ENCODE results near the gene ADCY9. TPM values are rescaled to one million over a fixed set of nuclear protein-coding genes. Genes with fewer than 3 reads are reported as not detected.
A peak's percentile ranks its signal among the peaks of the same experiment; 100 is the strongest.

ADCY9 gene
- total RNA-seq, 4 donors from 2014 or later, result 19.0 to 32.7 (median 29.6) TPM

DNA sequence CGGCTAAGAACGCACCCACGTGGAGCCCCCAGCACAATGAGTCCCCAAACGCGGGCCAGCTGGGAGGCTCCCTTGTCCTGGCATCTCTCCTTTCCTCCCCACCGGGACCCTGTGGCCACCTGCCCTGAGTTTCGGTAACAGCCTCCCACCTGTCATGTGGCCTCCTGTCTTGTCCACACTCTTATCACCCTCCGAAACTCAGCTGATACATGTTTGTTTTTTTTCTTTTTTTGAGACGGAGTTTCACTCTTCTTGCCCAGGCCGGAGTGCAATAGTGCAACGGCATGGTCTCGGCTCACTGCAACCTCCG lies 130.1 kb downstream of the ADCY9 start:
- Histone ChIP-seq H3K36me3 (peaks cover 0 to 45% (median 0%) of the 10 kb centered on the region in 3 donors), H3K4me3 (no peak overlapping the region), H3K27ac (no peak overlapping the region), H3K27me3 (no peaks in the 10 kb centered on the region), H3K9me3 (no peaks in the 10 kb centered on the region), H3K4me1 (peaks cover 0 to 8% (median 0%) of the 10 kb centered on the region in 4 donors)
- whole genome bisulfite sequencing, 2 donors, result 86 to 92% methylated on average over 13 of the region's 13 CpGs
- TF ChIP-seq EP300 (IDR thresholded peaks at IDR 0.05) (no peak), POLR2A (IDR thresholded peaks at IDR 0.05) (no peak), CTCF (IDR thresholded peaks at IDR 0.05) (no peak)
- DNase-seq (ENCODE audit: low spot score in 2 of 2), result no peak

- Histone ChIP-seq H3K4me1 (peaks cover 0 to 23% (median 0%) of the 10 kb centered on the region in 4 donors), H3K9me3 (no peaks in the 10 kb centered on the region), H3K4me3 (no peak overlapping the region), H3K27me3 (no peaks in the 10 kb centered on the region), H3K27ac (no peak overlapping the region), H3K36me3 (peaks cover 0 to 53% (median 0%) of the 10 kb centered on the region in 3 donors)
- TF ChIP-seq EP300 (IDR thresholded peaks at IDR 0.05) (no peak), POLR2A (IDR thresholded peaks at IDR 0.05) (no peak), CTCF (IDR thresholded peaks at IDR 0.05) (no peak)
- 87 to 88% methylated on average over 31 of the region's 31 CpGs for WGBS, 2 donors
- DNase-seq (ENCODE audit: low spot score in 2 of 2), result no peak
Observed at GRCh38 chr16:3984111-3985060, 131.9 kb downstream of the ADCY9 start.

GRCh38 chr16:3983081-3983520 lies 133.1 kb downstream of the ADCY9 start:
- WGBS, 2 donors, result 21 to 32% methylated on average over 18 to 21 of the region's 22 CpGs
- Histone ChIP-seq H3K27me3 (no peaks in the 10 kb centered on the region), H3K27ac (peak overlapping the region in 1 of 4 donors; percentile 12), H3K4me3 (no peak overlapping the region), H3K36me3 (peaks cover 0 to 56% (median 0%) of the 10 kb centered on the region in 3 donors), H3K4me1 (peaks cover 0 to 23% (median 0%) of the 10 kb centered on the region in 4 donors), H3K9me3 (no peaks in the 10 kb centered on the region)
- no peak for TF ChIP-seq EP300 (IDR thresholded peaks at IDR 0.05)
- TF ChIP-seq POLR2A (IDR thresholded peaks at IDR 0.05), result no peak
- peak; percentile 40 to 80 (median 61) for TF ChIP-seq CTCF (IDR thresholded peaks at IDR 0.05)
- peak; percentile 42 to 68 for DNase-seq (ENCODE audit: low spot score in 2 of 2)

DNA sequence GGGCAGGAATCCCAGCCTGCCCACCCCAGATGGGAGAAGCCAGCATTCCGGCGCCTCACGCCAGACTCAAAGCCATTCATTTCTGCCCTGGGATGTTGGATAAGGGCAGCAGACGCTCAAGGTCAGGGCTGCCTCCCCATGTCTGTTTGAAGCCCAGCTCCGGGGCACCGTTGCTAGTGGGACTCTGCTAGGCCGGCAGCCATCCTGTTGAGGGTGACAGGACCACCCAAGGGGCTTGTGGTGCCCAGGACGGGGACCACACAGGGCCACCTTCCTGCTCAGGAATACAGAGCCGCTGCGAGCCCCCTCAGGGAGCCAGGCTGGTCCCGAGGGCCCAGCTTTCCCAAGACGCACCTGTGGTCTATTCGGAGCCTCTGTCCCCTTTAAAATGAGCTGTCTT lies 134.0 kb downstream of the ADCY9 start:
- Histone ChIP-seq H3K27ac (no peak overlapping the region), H3K4me3 (no peak overlapping the region), H3K4me1 (peaks cover 0 to 23% (median 0%) of the 10 kb centered on the region in 4 donors), H3K36me3 (peaks cover 0 to 56% (median 0%) of the 10 kb centered on the region in 3 donors), H3K27me3 (no peaks in the 10 kb centered on the region), H3K9me3 (no peaks in the 10 kb centered on the region)
- TF ChIP-seq CTCF (IDR thresholded peaks at IDR 0.05), result no peak
- TF ChIP-seq POLR2A (IDR thresholded peaks at IDR 0.05), result no peak
- TF ChIP-seq EP300 (IDR thresholded peaks at IDR 0.05), result no peak
- WGBS, 2 donors, result 92 to 95% methylated on average over 8 to 11 of the region's 13 CpGs
- no peak for DNase-seq (ENCODE audit: low spot score in 2 of 2)

Measured in tibial nerve (tissue), 4 donors.